ENCODE data around the gene TMEM131. TPM values are rescaled to one million over a fixed set of nuclear protein-coding genes. Genes with fewer than 3 reads are reported as not detected.

The TMEM131 gene
- total and polyA plus RNA-seq, 10 of the 15 experiments (the other 5 are each of a cell fraction or from before 2014, with no cell fraction given), result 6.0 to 48.2 (median 23.2) TPM

DNA sequence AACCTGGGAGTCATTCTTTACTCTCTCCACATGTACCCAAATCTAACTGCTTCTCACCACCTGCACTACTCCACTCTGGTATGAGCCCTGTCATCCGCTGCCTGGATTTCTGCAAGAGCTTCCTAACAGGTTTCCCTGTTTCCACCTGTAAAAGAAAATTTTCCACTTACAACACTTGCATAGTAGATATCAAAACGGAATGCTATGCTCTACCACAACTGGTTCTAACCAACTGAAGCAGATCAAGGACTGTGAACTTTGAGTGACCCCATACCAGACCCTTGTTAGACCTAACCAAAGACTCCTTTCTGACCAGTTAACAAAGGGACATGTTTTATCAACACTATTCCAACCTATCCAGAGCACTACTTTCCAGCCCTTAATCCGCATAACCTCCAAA, 3.8 kb upstream of the TMEM131 start (continued):
- TF ChIP-seq NKRF (conservative IDR thresholded peaks at IDR 0.05) (no peak), SPI1 (IDR thresholded peaks at IDR 0.05; ENCODE audit: borderline replicate concordance, insufficient read depth, low read depth, low read length) (no peak), STAT3 (IDR thresholded peaks at IDR 0.05; ENCODE audit: low read depth, low read length) (no peak), TCF7 (IDR thresholded peaks at IDR 0.05; ENCODE audit: borderline replicate concordance) (no peak)

GRCh38 chr2:97998431-97999005, 2.8 kb upstream of the TMEM131 start:
- 77% methylated on average over 1 of the region's 1 CpG for WGBS (ENCODE audit: insufficient coverage, insufficient replicate concordance, low lambda C conversion rate, missing lambda C conversion rate)
- in situ Hi-C loops (cut with MboI), result no loop called here
- no peaks in the 10 kb centered on the region for H3K27me3 ChIP-seq (replicated peaks in 1 of 2; ENCODE audit: control insufficient read depth in 2 of 2, insufficient read depth in 2 of 2, low read length in 1 of 2)
- H3K27ac ChIP-seq (ENCODE audit: control insufficient read depth, insufficient read depth), result no peak overlapping the region
- intact Hi-C loops (cut with micrococcal nuclease; ENCODE audit: unreplicated experiment), result no loop called here
- H3K9ac ChIP-seq (ENCODE audit: control insufficient read depth, insufficient read depth, low read length), result no peak overlapping the region
- ChIA-PET SMC1A (ENCODE audit: uncharacterized antibody, unreplicated experiment) (interaction anchor here (1.0 to 2.1 kb wide), 6 partner anchors 9 to 88 kb away, joined by 3 to 8 read pairs (median 4); no protein-coding TSS in a partner anchor), RAD21 (ENCODE audit: unreplicated experiment) (interaction anchor here (0.9 to 2.9 kb wide), 4 partner anchors 11 to 30 kb away, joined by 3 to 10 read pairs (median 3); no protein-coding TSS in a partner anchor), CTCF (interaction anchor here (1.2 kb wide), 1 partner anchor 12 kb away, joined by 5 read pairs; no protein-coding TSS in a partner anchor), POLR2A (no interaction called here)
- H3K4me2 ChIP-seq (ENCODE audit: control insufficient read depth, insufficient read depth), result no peak overlapping the region
- H3K36me3 ChIP-seq (ENCODE audit: control insufficient read depth in 2 of 2, insufficient read depth in 2 of 2, low read length in 1 of 2), result no peaks in the 10 kb centered on the region
- H2AFZ ChIP-seq (ENCODE audit: control insufficient read depth, low read depth, low read length), result no peak overlapping the region
- H4K20me1 ChIP-seq (ENCODE audit: control insufficient read depth, insufficient read depth), result no peaks in the 10 kb centered on the region
- H3K4me3 ChIP-seq, result no peak overlapping the region
- peaks cover 16% of the 10 kb centered on the region for H3K79me2 ChIP-seq (ENCODE audit: control insufficient read depth, insufficient read depth, low read length)
- peaks cover 4% of the 10 kb centered on the region; the same call in 1 of the 2 replicates for H3K4me1 ChIP-seq (ENCODE audit: control insufficient read depth, insufficient read depth, low read length)
- DNase-seq (ENCODE audit: low read depth, low spot score) (no peak), ATAC-seq (no peak), FAIRE-seq (no peak)
- no TSS peak for BruUV-seq (replicated peaks)
- no peaks in the 10 kb centered on the region for H3K9me3 ChIP-seq (replicated peaks; ENCODE audit: control insufficient read depth, insufficient read depth, low read length)
- no peak for TF ChIP-seq RCOR1 (conservative IDR thresholded peaks at IDR 0.05; ENCODE audit: low read depth, low read length)
- TF ChIP-seq SMAD5 (IDR thresholded peaks at IDR 0.05; ENCODE audit: low read depth), result no peak
- TF ChIP-seq JUNB (IDR thresholded peaks at IDR 0.05), result no peak
- no peak for TF ChIP-seq BMI1 (IDR thresholded peaks at IDR 0.05; ENCODE audit: borderline replicate concordance)
- TF ChIP-seq, protein P1, sequence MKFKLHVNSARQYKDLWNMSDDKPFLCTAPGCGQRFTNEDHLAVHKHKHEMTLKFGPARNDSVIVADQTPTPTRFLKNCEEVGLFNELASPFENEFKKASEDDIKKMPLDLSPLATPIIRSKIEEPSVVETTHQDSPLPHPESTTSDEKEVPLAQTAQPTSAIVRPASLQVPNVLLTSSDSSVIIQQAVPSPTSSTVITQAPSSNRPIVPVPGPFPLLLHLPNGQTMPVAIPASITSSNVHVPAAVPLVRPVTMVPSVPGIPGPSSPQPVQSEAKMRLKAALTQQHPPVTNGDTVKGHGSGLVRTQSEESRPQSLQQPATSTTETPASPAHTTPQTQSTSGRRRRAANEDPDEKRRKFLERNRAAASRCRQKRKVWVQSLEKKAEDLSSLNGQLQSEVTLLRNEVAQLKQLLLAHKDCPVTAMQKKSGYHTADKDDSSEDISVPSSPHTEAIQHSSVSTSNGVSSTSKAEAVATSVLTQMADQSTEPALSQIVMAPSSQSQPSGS (IDR thresholded peaks at IDR 0.05; ENCODE audit: low read length), result no peak
- no peak for TF ChIP-seq FOXK2 (IDR thresholded peaks at IDR 0.05)
- no peak for TF ChIP-seq MEF2B (IDR thresholded peaks at IDR 0.05; ENCODE audit: partially characterized antibody, poor library complexity, severe bottlenecking)
- TF ChIP-seq, protein P2, sequence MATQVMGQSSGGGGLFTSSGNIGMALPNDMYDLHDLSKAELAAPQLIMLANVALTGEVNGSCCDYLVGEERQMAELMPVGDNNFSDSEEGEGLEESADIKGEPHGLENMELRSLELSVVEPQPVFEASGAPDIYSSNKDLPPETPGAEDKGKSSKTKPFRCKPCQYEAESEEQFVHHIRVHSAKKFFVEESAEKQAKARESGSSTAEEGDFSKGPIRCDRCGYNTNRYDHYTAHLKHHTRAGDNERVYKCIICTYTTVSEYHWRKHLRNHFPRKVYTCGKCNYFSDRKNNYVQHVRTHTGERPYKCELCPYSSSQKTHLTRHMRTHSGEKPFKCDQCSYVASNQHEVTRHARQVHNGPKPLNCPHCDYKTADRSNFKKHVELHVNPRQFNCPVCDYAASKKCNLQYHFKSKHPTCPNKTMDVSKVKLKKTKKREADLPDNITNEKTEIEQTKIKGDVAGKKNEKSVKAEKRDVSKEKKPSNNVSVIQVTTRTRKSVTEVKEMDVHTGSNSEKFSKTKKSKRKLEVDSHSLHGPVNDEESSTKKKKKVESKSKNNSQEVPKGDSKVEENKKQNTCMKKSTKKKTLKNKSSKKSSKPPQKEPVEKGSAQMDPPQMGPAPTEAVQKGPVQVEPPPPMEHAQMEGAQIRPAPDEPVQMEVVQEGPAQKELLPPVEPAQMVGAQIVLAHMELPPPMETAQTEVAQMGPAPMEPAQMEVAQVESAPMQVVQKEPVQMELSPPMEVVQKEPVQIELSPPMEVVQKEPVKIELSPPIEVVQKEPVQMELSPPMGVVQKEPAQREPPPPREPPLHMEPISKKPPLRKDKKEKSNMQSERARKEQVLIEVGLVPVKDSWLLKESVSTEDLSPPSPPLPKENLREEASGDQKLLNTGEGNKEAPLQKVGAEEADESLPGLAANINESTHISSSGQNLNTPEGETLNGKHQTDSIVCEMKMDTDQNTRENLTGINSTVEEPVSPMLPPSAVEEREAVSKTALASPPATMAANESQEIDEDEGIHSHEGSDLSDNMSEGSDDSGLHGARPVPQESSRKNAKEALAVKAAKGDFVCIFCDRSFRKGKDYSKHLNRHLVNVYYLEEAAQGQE (IDR thresholded peaks at IDR 0.05; ENCODE audit: low read depth, low read length), result no peak
- TF ChIP-seq SREBF1 (IDR thresholded peaks at IDR 0.05; ENCODE audit: low read length), result no peak
- no peak for TF ChIP-seq PAX5 (IDR thresholded peaks at IDR 0.05; ENCODE audit: borderline replicate concordance, low read depth, low read length)
- TF ChIP-seq MTA2 (IDR thresholded peaks at IDR 0.05; ENCODE audit: low read depth), result no peak

Data from GM12878 (cell line).